NCI-H526 treated with DMSO at 0.1 percent for 48 hours (cell line): Measurements from ENCODE around the gene TNK1.

Experiments
- DNase-seq: peaks from one replicate; lab custom pipeline; 2025; lab: John Stamatoyannopoulos, UW

The TNK1 gene

GRCh38 chr17:7392696-7393612 is 12.1 kb downstream of the TNK1 start:
- no peak for DNase-seq

DNA sequence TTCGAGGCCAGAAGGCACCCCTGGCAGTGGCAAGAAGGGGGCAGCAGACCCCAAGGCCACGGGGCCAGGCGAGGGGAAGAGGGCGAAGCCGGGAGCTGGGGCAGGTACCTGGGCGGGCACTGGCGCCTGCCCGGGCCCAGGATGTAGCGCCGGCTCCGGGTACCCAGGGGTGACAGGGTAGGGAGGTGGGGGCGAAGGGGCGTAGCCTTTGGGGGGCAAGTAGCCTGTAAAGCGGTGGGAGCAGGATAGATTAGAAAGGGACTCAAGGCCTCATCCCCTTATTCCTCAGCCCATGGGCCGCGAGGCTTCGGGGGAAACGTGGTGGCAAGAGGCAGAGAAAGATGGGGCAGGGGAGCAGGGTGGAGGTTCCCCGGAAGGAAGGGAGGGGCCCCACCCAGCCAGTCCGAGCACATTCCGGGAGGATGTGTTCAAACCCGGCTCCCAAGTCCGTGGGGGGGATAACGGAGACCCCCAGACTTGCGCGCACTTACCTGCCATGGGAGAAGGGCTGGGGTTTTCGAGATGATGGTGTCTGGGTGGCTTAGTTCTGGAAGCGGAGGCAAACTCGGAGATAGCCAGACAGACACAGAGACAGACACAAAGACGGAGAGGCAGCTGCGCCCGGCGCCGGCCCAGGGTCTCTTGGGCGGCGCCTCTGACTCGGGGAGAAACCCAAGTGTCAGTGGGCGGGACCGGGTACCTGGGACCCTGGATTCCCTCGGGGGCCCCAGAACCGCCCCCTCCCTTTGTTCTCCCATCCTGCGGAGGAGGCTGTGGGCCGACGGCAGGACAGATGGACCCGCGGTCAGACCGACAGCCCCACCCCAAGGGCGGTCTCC is 12.9 kb downstream of the TNK1 start:
- DNase-seq: no peak

DNA sequence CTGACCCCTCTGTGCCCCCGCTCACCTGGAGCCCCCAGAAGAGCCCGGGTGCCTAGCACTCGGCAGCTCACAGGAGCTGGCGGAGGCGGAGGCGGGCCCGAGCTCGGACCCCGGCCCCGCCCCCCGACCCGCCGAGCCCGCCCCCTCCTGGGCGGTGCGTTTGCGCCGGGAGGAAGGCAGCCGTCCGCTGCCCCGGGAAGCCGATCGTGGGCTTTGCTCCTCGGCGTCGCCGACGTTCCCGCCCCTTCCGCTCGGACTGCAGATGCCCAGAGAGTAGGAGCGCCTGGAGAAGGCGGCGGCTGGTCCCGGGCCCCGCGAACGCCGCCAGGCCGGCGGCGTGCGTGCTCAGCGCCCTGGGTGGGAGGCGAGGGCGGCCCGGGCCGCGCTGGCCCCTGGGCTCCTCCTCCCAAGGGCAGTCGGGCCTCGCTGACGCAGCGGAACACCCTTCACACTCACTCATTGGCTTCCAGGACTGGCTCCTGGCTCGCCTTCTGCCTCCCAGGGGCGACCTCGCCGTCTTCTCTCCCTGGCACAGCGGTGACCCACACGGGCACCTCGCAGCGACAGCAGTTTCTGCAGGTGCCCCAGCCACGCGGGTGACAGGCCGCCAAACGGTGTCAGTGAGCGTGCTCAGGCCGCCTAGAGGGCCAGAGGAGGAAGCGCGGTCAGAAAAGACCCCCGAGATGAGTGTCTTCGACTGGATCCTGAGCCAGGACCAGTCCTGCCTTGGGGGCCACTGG is 13.7 kb downstream of the TNK1 start, which contains the start of gene PLSCR3:
TSS of gene PLSCR3 (minus strand) at position 74 of the 740 bp plus-strand sequence. CDS start 415 bp downstream, outside the sequence.
- peak; percentile 33 for DNase-seq

GRCh38 chr17:7396147-7396546 is 15.3 kb downstream of the TNK1 start:
- DNase-seq: no peak

GRCh38 chr17:7398612-7399011 is 17.7 kb downstream of the TNK1 start:
- no peak for DNase-seq

GRCh38 chr17:7403043-7403726 is 22.3 kb downstream of the TNK1 start:
- DNase-seq: no peak

- no peak for DNase-seq
Measured at GRCh38 chr17:7403727-7403976, 22.8 kb downstream of the TNK1 start.

DNA sequence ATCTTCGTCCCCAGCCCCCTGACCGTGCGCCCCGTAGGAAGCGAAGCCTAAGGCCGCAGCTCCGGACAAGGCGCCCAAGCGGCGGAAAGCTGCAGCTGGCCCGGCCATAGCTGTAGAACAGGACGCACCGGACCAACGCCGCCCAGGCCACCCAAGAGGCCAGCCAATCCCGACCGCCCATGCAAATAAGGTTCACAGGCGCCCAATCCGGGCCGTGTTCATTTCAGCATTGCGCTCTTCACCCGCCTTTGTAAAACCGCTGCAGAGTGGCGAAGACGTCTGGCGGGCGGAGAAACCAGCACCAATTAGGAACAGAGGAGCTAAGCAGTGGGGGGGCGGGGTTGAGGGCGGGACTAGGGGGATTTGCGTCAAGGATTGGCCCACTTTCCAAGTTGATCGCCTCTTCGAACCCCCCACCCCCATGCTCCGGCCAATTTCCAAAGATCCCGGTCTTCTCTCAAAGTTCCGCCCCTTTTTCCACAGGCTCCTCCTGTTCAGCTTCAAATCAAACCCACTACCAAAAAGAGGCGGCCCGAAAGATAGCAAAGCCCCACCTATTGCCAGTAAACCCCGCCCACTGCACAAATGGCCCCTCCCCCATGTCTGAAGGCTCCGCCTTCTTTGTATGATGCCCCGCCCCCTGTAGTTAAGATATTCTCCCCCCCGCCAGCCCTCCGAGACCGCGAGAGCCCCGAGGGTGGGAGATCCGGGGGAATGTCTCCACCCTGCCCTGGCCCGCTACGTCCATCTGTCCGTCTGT is 23.3 kb downstream of the TNK1 start, which contains the start of gene TMEM256:
TSS of gene TMEM256 (minus strand) at position 121 of the 760 bp plus-strand sequence. CDS start at position 108, 13 bp downstream.
- peak; percentile 92 for DNase-seq

GRCh38 chr17:7404737-7405349 is 24.0 kb downstream of the TNK1 start:
- no peak for DNase-seq

GRCh38 chr17:7405350-7406234 is 24.7 kb downstream of the TNK1 start:
- no peak for DNase-seq

DNA sequence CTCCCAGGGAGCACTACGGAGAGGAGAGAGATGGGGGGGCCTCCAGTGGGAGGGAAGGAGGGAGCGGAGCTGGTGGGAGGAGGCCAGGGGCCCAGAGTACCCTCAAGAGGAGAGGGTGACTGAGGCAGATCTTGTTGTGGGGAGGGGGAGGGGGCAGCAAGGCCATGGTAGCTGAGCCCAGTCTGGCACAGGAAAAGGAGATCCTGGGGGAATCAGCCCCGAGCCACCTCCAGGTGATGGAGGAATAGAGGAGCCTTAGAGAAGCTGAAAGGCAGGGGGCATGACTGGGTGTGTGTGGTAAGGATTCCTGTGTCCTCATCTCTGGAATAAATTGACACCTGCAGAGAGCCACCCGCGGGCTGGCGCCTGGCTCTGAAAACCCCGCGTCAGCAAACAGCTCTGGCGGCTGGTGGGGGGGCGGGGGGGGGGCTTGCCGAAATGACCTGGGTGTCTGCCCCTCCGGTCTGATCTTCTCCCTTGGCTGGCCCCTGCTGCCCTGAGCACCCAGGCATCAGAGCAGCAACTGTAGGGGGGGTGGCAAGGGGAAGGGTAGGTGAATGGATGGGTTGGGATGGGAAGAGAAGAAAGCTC is 25.4 kb downstream of the TNK1 start:
- no peak for DNase-seq

- no peak for DNase-seq
Measured at GRCh38 chr17:7407082-7407481, 26.2 kb downstream of the TNK1 start.

DNA sequence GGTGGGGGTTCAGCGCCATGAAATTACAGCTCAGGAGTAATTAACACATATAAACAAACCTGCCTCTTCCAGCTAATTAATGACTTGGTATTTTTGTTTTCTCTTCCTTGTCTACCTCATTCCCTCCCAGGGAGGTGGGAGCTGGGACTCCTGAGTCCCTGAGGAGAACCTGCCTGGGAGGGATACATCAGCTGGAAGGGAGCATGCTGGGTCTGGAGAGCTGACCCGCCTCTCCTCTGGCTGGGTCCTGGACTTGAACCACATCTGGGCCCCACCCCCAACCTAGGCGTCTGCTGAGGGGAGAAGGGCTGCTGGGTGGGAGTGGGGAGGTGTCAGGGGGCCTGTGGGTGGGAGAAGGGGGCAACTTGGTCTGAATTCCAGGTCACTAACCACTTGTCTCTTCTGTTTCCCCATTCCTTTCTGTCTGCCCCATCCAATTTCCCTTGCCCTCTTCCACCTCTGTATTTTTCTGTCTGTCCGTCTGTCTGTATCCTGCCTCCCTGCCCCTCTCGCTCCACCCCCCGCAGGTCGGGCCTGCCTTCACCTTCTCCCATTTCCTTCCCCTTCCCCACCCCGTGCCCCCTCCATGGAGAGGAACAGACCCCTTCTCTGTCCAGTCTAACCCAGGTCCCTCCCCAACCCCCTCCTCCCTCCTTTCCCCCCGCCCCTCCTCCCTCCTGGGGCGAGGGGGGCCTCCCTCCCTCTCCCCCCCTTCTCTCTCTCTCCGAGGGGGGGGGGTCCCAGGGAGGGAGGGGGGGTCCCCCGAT is 26.8 kb downstream of the TNK1 start, which contains the start of gene NLGN2:
TSS of gene NLGN2 (plus strand) at position 361 of the 767 bp plus-strand sequence. CDS start 411 bp downstream, outside the sequence.
- no peak for DNase-seq

GRCh38 chr17:7408252-7408727 is 27.4 kb downstream of the TNK1 start:
- DNase-seq: no peak

- DNase-seq: no peak
Measured at GRCh38 chr17:7408863-7409262, 28.0 kb downstream of the TNK1 start.

- no peak for DNase-seq
Measured at GRCh38 chr17:7409716-7410115, 28.8 kb downstream of the TNK1 start.

GRCh38 chr17:7410634-7411426 is 29.9 kb downstream of the TNK1 start:
- no peak for DNase-seq
